Brain microvascular endothelial cell (primary cell): ENCODE results near the gene TOMM22.

Source experiments
- DNase-seq: peaks from one replicate; pipeline ENCODE4 v3.0.0-alpha.2; 2020
- H3K27ac ChIP-seq: fragments of 250-450 bp; sonication (Bioruptor Pico); 2 replicates; pipeline ENCODE4 v1.5.1; 2020; ENCODE audit warnings: mild to moderate bottlenecking, moderate library complexity
- H3K27me3 ChIP-seq: fragments of 250-450 bp; sonication (Bioruptor Pico); replicated peaks from 2 replicates; pipeline ENCODE4 v1.5.1; 2020; ENCODE audit warnings: mild to moderate bottlenecking
- H3K36me3 ChIP-seq: fragments of 250-450 bp; sonication (Bioruptor Pico); replicated peaks from 2 replicates; pipeline ENCODE4 v1.5.1; 2020; ENCODE audit warnings: mild to moderate bottlenecking
- H3K4me3 ChIP-seq: 2 replicates; pipeline ENCODE4 v1.5.1; 2011; ENCODE audit warnings: low read depth, mild to moderate bottlenecking, control low read depth, low read length, moderate library complexity
- CTCF ChIP-seq: IDR thresholded peaks from 2 replicates; pipeline ENCODE4 v1.5.1; 2011; ENCODE audit warnings: low read depth, mild to moderate bottlenecking, moderate library complexity, low read length, control low read depth, inconsistent platforms; ENCODE audit errors: missing control alignments
- in situ Hi-C: cut with HindIII; loops from 2 replicates; pipeline ENCODE4 v1.10.0; 2017; ENCODE audit warnings: low sequenced_read_pairs, low pct_ligation_motif_present

The TOMM22 gene

DNA sequence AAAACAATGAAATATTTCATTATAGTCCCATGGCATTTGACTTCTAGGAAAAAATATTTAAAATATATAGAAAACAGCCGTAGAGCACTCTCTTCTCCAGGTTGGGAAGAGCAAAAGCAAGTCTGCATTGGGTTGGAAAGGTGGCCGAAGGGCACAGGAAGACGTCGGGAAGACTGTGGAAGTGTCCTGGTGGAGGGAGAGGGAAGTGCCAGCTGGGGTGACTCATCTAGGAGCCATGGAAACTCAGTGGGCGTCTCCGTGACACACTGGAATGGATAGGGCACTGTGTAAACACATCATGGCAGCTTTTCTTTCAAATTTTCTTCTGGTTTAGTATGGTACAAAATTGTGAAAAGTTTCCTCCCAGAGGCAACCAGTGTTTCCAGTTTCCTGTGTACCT lies 36.7 kb downstream of the TOMM22 start:
- no peaks in the 10 kb centered on the region for H3K27me3 ChIP-seq

GRCh38 chr22:38719196-38719595 lies 37.4 kb downstream of the TOMM22 start:
- Histone ChIP-seq H3K27me3 (no peaks in the 10 kb centered on the region), H3K4me3 (no peak overlapping the region), H3K27ac (no peak overlapping the region), H3K36me3 (peaks cover 45% of the 10 kb centered on the region)
- in situ Hi-C loops: no loop called here
- DNase-seq: no peak
- no peak for TF ChIP-seq CTCF

More for the DNA sequence above, 36.7 kb downstream of the TOMM22 start:
- H3K27ac ChIP-seq: no peak overlapping the region
- in situ Hi-C loops: no loop called here
- peaks cover 40% of the 10 kb centered on the region for H3K36me3 ChIP-seq
- H3K4me3 ChIP-seq: no peak overlapping the region
- TF ChIP-seq CTCF: peak; percentile 81
- peak; percentile 72 for DNase-seq

DNA sequence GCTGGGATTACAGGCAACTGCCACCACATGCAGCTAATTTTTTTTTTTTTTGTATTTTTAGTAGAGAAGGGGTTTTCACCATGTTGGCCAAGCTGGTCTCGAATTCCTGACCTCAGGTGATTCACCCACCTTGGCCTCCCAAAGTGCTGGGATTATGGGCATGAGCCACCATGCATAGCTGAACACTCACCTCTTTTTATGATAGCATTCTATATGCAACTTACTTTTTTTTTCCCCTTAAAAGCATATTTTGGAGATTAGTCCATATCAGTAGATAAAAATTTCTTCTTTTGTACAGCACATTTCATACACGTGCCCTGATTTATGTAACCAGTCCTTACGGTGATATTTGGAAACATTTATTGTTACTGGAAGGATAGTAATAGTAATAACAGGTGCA lies 38.6 kb downstream of the TOMM22 start:
- in situ Hi-C loops: no loop called here
- H3K36me3 ChIP-seq: peaks cover 57% of the 10 kb centered on the region
- no peak overlapping the region for H3K4me3 ChIP-seq
- no peak overlapping the region for H3K27ac ChIP-seq
- H3K27me3 ChIP-seq: no peaks in the 10 kb centered on the region
- DNase-seq: no peak
- TF ChIP-seq CTCF: no peak

GRCh38 chr22:38721551-38721950 lies 39.8 kb downstream of the TOMM22 start:
- Histone ChIP-seq H3K36me3 (peaks cover 62% of the 10 kb centered on the region), H3K27ac (no peak overlapping the region), H3K27me3 (no peaks in the 10 kb centered on the region), H3K4me3 (no peak overlapping the region)
- in situ Hi-C loops: no loop called here
- no peak for TF ChIP-seq CTCF
- DNase-seq: no peak

DNA sequence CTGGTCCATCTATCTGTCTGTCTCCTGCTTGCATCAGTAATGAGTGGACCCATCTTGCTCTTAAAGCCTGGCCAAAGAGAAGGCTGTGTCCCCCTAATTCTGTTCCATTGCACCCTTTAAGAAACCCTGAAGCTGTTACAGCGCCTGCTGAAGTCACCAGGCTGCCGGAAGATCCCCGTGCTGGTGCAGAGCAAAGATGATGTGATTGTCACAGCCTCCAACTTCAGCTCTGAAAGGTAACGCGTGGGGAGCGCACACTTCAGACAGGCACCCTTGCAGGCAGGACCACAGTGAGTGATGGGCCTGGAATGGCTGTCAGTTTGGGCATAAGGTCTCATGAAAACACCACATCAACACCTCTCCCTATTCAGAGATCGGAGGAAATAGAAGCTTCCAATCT lies 42.4 kb downstream of the TOMM22 start:
- Histone ChIP-seq H3K36me3 (peaks cover 68% of the 10 kb centered on the region), H3K27ac (no peak overlapping the region), H3K27me3 (no peaks in the 10 kb centered on the region), H3K4me3 (no peak overlapping the region)
- no peak for TF ChIP-seq CTCF
- DNase-seq: no peak
- in situ Hi-C loops: no loop called here

DNA sequence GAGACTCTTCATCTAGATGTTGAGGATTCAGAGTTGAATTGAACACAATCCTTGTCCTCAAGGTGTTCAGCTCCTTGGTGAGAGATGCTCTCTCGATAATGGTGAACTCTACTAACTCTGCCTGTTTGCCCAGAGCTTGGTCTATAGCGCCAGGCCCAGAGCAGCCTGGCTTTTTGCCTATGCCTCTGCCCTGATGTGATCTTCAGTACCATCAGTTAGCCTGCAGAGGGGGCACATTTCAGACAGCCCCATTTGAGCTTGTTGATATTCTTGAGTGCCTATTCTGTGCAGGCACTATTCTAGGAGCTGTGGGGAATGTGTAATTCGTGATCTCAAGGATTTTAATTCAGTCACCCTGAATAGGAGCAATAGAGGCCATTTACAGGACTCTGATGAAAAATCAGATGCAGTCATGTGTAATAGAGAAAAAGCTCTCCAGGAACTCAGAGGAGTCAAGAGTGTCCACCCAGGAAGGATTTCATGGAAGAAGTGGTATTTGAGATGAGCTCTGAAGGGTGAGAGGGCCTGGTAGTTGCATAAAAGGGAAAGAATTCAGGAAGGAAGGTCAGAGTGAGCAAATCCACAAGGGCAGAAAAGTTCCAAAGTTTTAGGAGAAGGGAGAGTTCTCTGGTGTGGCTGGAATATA lies 43.3 kb downstream of the TOMM22 start:
- peaks cover 76% of the 10 kb centered on the region for H3K36me3 ChIP-seq
- H3K27me3 ChIP-seq: no peaks in the 10 kb centered on the region
- DNase-seq: peak; percentile 22
- H3K4me3 ChIP-seq: no peak overlapping the region
- in situ Hi-C loops: no loop called here
- H3K27ac ChIP-seq: no peak overlapping the region
- peak; percentile 77 for TF ChIP-seq CTCF
